Measurements from ENCODE around the gene ERBB4. TPM values are rescaled to one million over a fixed set of nuclear protein-coding genes. Genes with fewer than 3 reads are reported as not detected.
A peak's percentile ranks its signal among the peaks of the same experiment; 100 is the strongest.

The ERBB4 gene
- under 1 TPM in 2 of 5 donors, not detected in 3; 0.03 to 0.06 TPM for total RNA-seq
- not detected for total RNA-seq (2013)
- total RNA-seq, result 0 to 0.10 (median 0) reads per million in 29 experiments

GRCh38 chr2:212538305-212539071 lies at the start of gene ERBB4:
ERBB4 (minus strand) TSS chr2:212538802; CDS start chr2:212538530, 272 bp downstream.
- H3K27me3 ChIP-seq (replicated peaks in 1 of 2; ENCODE audit: control insufficient read depth in 2 of 2, extremely low read depth in 1 of 2, insufficient read depth in 2 of 2, low read length in 1 of 2), result peaks cover 10 to 34% of the 10 kb centered on the region in 2 experiments
- H3K27ac Mint-ChIP-seq, result no peak within 1 kb of the TSS

DNA sequence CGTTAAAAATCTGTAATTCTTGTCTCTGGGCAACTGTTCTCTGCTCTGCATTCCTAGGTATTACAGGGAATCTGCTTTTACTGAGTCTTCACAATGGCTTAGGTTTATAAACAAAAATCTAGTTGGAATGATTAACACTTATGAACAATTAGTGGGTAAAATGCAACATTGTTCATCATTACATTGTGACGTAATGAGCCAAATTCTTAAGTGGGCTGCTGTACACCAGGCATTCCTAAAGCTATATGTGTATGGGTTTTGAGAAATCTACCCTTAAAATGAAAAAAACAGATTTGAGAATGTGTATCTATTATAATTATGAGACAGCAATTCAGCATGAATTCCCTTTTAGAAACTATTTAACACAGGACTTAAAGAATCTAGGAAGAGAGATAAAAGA lies 41.5 kb upstream of the ERBB4 start:
- H3K9me3 ChIP-seq, result no peaks in the 10 kb centered on the region
- no peak overlapping the region for H3K27ac Mint-ChIP-seq
- no peak overlapping the region for H3K4me3 Mint-ChIP-seq
- peaks cover 5 to 9% (median 6%) of the 10 kb centered on the region in 3 donors for H3K9me3 Mint-ChIP-seq
- POLR2A ChIA-PET, result no interaction called here
- CTCF ChIA-PET, result no interaction called here
- H3K36me3 ChIP-seq (ENCODE audit: control insufficient read depth in 2 of 2, extremely low read depth in 1 of 2, insufficient read depth in 1 of 2, low read length in 1 of 2), result no peaks in the 10 kb centered on the region
- H3K27me3 Mint-ChIP-seq, result peaks cover 2% of the 10 kb centered on the region in 2 donors
- DNase-seq, result no peak
- no peak overlapping the region for H3K4me3 ChIP-seq (ENCODE audit: control insufficient read depth in 1 of 2, extremely low read depth in 1 of 2, low read length in 1 of 2)
- no peaks in the 10 kb centered on the region for H3K4me1 Mint-ChIP-seq
- H3K27ac ChIP-seq (ENCODE audit: low read length), result no peak overlapping the region
- H3K36me3 Mint-ChIP-seq, result no peaks in the 10 kb centered on the region
- H3K4me1 ChIP-seq (ENCODE audit: control insufficient read depth in 1 of 2, extremely low read depth in 1 of 2, insufficient read depth in 2 of 2, low read length in 2 of 2), result no peaks in the 10 kb centered on the region
- no CpG with 5 or more reads among the region's 2 CpGs for WGBS (ENCODE audit: insufficient coverage)
- H3K27me3 ChIP-seq (replicated peaks in 1 of 2; ENCODE audit: control insufficient read depth in 2 of 2, extremely low read depth in 1 of 2, insufficient read depth in 2 of 2, low read length in 1 of 2), result no peaks in the 10 kb centered on the region
- ATAC-seq (replicated peaks in 1 of 4), result no peak

More at GRCh38 chr2:212538305-212539071, at the start of gene ERBB4:
- Histone ChIP-seq H3K9me3 (no peaks in the 10 kb centered on the region), H3K4me3 (ENCODE audit: control insufficient read depth in 1 of 2, extremely low read depth in 1 of 2, low read length in 1 of 2) (peak within 1 kb of the TSS in 1 of 2 donors; percentile 71), H3K27ac (ENCODE audit: low read length) (no peak within 1 kb of the TSS), H3K4me1 (ENCODE audit: control insufficient read depth in 1 of 2, extremely low read depth in 1 of 2, insufficient read depth in 2 of 2, low read length in 2 of 2) (peaks cover 0 to 8% of the 10 kb centered on the region in 2 experiments), H3K36me3 (ENCODE audit: control insufficient read depth in 2 of 2, extremely low read depth in 1 of 2, insufficient read depth in 1 of 2, low read length in 1 of 2) (no peaks in the 10 kb centered on the region)
- no peaks in the 10 kb centered on the region for H3K9me3 Mint-ChIP-seq
- CTCF ChIA-PET, result no interaction called here
- 4% methylated on average over 44 of the region's 69 CpGs for WGBS (ENCODE audit: insufficient coverage)
- DNase-seq (no peak), ATAC-seq (replicated peaks in 1 of 4) (peak in 1 of 4 experiments; percentile 9)
- POLR2A ChIA-PET, result no interaction called here
- peaks cover 44 to 54% of the 10 kb centered on the region in 2 donors for H3K27me3 Mint-ChIP-seq
- peak within 1 kb of the TSS in 2 of 3 donors; percentile 44 to 55 for H3K4me3 Mint-ChIP-seq
- peaks cover 7 to 21% (median 15%) of the 10 kb centered on the region in 3 donors for H3K4me1 Mint-ChIP-seq
- no peaks in the 10 kb centered on the region for H3K36me3 Mint-ChIP-seq

DNA sequence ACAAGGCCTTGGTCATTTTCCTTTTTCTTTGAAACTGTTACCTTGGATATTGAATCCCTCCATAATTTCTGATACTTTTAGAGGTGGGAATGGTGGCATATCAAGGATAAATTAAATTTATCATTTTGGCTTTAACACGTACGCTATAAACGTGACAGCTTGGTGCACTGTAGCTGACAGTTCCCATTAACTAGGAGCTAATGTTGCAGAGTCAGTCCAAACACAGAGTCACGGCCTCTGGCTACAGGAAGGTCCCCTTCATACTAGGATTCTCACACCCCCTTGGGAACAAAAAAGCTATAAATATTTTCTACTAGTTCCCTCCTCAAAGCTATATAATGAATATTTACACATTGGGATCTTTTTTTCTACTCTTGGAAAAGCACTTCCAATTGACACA lies 17.7 kb upstream of the ERBB4 start:
- no peak overlapping the region for H3K27ac Mint-ChIP-seq
- no peaks in the 10 kb centered on the region for H3K36me3 Mint-ChIP-seq
- DNase-seq (no peak), ATAC-seq (replicated peaks in 1 of 4) (no peak)
- Histone ChIP-seq H3K27ac (ENCODE audit: low read length) (no peak overlapping the region), H3K27me3 (replicated peaks in 1 of 2; ENCODE audit: control insufficient read depth in 2 of 2, extremely low read depth in 1 of 2, insufficient read depth in 2 of 2, low read length in 1 of 2) (no peaks in the 10 kb centered on the region), H3K4me3 (ENCODE audit: control insufficient read depth in 1 of 2, extremely low read depth in 1 of 2, low read length in 1 of 2) (no peak overlapping the region), H3K9me3 (no peaks in the 10 kb centered on the region), H3K36me3 (ENCODE audit: control insufficient read depth in 2 of 2, extremely low read depth in 1 of 2, insufficient read depth in 1 of 2, low read length in 1 of 2) (no peaks in the 10 kb centered on the region), H3K4me1 (ENCODE audit: control insufficient read depth in 1 of 2, extremely low read depth in 1 of 2, insufficient read depth in 2 of 2, low read length in 2 of 2) (no peaks in the 10 kb centered on the region)
- no peaks in the 10 kb centered on the region for H3K9me3 Mint-ChIP-seq
- H3K4me1 Mint-ChIP-seq, result no peaks in the 10 kb centered on the region
- H3K4me3 Mint-ChIP-seq, result no peak overlapping the region
- peaks cover 0 to 5% of the 10 kb centered on the region in 2 donors for H3K27me3 Mint-ChIP-seq
- ChIA-PET POLR2A (no interaction called here), CTCF (interaction anchor here in 1 of 2 donors (2.3 kb wide), 1 partner anchor 11 kb away, joined by 17 read pairs; no protein-coding TSS in a partner anchor)
- 95% methylated on average over 3 of the region's 4 CpGs for WGBS (ENCODE audit: insufficient coverage)

DNA sequence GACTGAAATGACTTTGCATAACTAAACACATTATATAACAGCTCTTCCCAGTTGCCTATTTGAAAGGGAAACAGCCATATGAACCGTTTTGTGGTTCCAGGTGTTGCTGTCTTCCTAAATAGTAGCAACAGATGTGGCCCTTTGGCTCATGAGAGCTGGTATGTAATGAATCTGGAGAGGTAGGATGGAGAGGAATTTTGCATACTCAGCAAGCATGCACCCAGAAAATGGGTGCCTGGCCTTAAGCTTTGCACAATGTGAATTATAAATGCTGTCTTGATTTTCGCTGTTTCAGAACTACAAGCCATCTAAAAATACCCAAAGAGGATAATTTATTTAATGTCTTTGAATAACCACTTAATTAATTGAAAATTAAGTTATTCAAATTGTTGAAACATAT lies 15.6 kb upstream of the ERBB4 start:
- no peak overlapping the region for H3K27ac Mint-ChIP-seq
- no CpG with 5 or more reads among the region's 2 CpGs for WGBS (ENCODE audit: insufficient coverage)
- POLR2A ChIA-PET, result no interaction called here
- DNase-seq (no peak), ATAC-seq (replicated peaks in 1 of 4) (no peak)
- H3K36me3 Mint-ChIP-seq, result no peaks in the 10 kb centered on the region
- Histone ChIP-seq H3K4me1 (ENCODE audit: control insufficient read depth in 1 of 2, extremely low read depth in 1 of 2, insufficient read depth in 2 of 2, low read length in 2 of 2) (no peaks in the 10 kb centered on the region), H3K27ac (ENCODE audit: low read length) (no peak overlapping the region), H3K27me3 (replicated peaks in 1 of 2; ENCODE audit: control insufficient read depth in 2 of 2, extremely low read depth in 1 of 2, insufficient read depth in 2 of 2, low read length in 1 of 2) (no peaks in the 10 kb centered on the region), H3K4me3 (ENCODE audit: control insufficient read depth in 1 of 2, extremely low read depth in 1 of 2, low read length in 1 of 2) (no peak overlapping the region), H3K9me3 (no peaks in the 10 kb centered on the region), H3K36me3 (ENCODE audit: control insufficient read depth in 2 of 2, extremely low read depth in 1 of 2, insufficient read depth in 1 of 2, low read length in 1 of 2) (no peaks in the 10 kb centered on the region)
- no peaks in the 10 kb centered on the region for H3K9me3 Mint-ChIP-seq
- H3K4me3 Mint-ChIP-seq, result no peak overlapping the region
- no peaks in the 10 kb centered on the region for H3K4me1 Mint-ChIP-seq
- no peaks in the 10 kb centered on the region for H3K27me3 Mint-ChIP-seq
- CTCF ChIA-PET, result interaction anchor here in 1 of 2 donors (2.3 kb wide), 1 partner anchor 13 kb away, joined by 17 read pairs; no protein-coding TSS in a partner anchor

DNA sequence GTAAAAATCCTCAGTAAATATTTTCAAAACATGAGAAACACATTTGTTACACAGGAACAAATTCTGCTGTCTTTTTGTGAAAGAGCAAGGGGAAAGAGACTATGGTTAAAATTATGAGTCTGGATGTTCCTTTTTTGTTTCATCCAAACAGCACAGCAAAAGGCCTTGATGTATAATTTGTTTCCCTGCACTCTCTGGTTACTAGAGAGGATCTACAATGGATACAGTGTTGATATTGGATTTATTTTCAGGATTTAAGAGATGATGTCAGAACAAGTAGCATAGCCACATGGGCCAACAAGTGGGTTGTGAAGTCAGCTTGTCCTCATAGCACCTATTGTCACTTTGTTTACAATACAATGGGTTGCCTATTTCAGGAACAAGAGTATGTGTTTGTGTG lies 11.3 kb upstream of the ERBB4 start:
- H3K9me3 ChIP-seq, result no peaks in the 10 kb centered on the region
- Mint-ChIP-seq H3K4me3 (no peak overlapping the region), H3K36me3 (no peaks in the 10 kb centered on the region), H3K27me3 (peaks cover 2 to 4% of the 10 kb centered on the region in 2 donors), H3K9me3 (no peaks in the 10 kb centered on the region), H3K4me1 (no peaks in the 10 kb centered on the region), H3K27ac (no peak overlapping the region)
- H3K27me3 ChIP-seq (replicated peaks in 1 of 2; ENCODE audit: control insufficient read depth in 2 of 2, extremely low read depth in 1 of 2, insufficient read depth in 2 of 2, low read length in 1 of 2), result no peaks in the 10 kb centered on the region
- ChIA-PET POLR2A (no interaction called here), CTCF (no interaction called here)
- DNase-seq (no peak), ATAC-seq (replicated peaks in 1 of 4) (no peak)
- H3K27ac ChIP-seq (ENCODE audit: low read length), result no peak overlapping the region
- H3K36me3 ChIP-seq (ENCODE audit: control insufficient read depth in 2 of 2, extremely low read depth in 1 of 2, insufficient read depth in 1 of 2, low read length in 1 of 2), result no peaks in the 10 kb centered on the region
- no peak overlapping the region for H3K4me3 ChIP-seq (ENCODE audit: control insufficient read depth in 1 of 2, extremely low read depth in 1 of 2, low read length in 1 of 2)
- H3K4me1 ChIP-seq (ENCODE audit: control insufficient read depth in 1 of 2, extremely low read depth in 1 of 2, insufficient read depth in 2 of 2, low read length in 2 of 2), result no peaks in the 10 kb centered on the region

GRCh38 chr2:212549463-212549862 lies 10.9 kb upstream of the ERBB4 start:
- CTCF ChIA-PET, result no interaction called here
- Histone ChIP-seq H3K4me1 (ENCODE audit: control insufficient read depth in 1 of 2, extremely low read depth in 1 of 2, insufficient read depth in 2 of 2, low read length in 2 of 2) (no peaks in the 10 kb centered on the region), H3K9me3 (no peaks in the 10 kb centered on the region), H3K27me3 (replicated peaks in 1 of 2; ENCODE audit: control insufficient read depth in 2 of 2, extremely low read depth in 1 of 2, insufficient read depth in 2 of 2, low read length in 1 of 2) (no peaks in the 10 kb centered on the region), H3K27ac (ENCODE audit: low read length) (no peak overlapping the region), H3K4me3 (ENCODE audit: control insufficient read depth in 1 of 2, extremely low read depth in 1 of 2, low read length in 1 of 2) (no peak overlapping the region), H3K36me3 (ENCODE audit: control insufficient read depth in 2 of 2, extremely low read depth in 1 of 2, insufficient read depth in 1 of 2, low read length in 1 of 2) (no peaks in the 10 kb centered on the region)
- POLR2A ChIA-PET, result no interaction called here
- DNase-seq (no peak), ATAC-seq (replicated peaks in 1 of 4) (no peak)
- H3K9me3 Mint-ChIP-seq, result no peaks in the 10 kb centered on the region
- no peaks in the 10 kb centered on the region for H3K4me1 Mint-ChIP-seq
- no peak overlapping the region for H3K27ac Mint-ChIP-seq
- H3K4me3 Mint-ChIP-seq, result no peak overlapping the region
- H3K27me3 Mint-ChIP-seq, result peaks cover 2 to 4% of the 10 kb centered on the region in 2 donors
- no peaks in the 10 kb centered on the region for H3K36me3 Mint-ChIP-seq

Measured in T-cell (primary cell).